ENCODE results near the gene DHRS4L2. TPM values are rescaled to one million over a fixed set of nuclear protein-coding genes. Genes with fewer than 3 reads are reported as not detected.
"Not testable (repeated sequence)": the region's sequence is repeated elsewhere in the genome, so short reads cannot be mapped to it uniquely, and the experiment has no call there.

Gene DHRS4L2
- polyA plus RNA-seq, 6 donors from 2014 or later: 8.6 to 18.3 (median 16.9) TPM

DNA sequence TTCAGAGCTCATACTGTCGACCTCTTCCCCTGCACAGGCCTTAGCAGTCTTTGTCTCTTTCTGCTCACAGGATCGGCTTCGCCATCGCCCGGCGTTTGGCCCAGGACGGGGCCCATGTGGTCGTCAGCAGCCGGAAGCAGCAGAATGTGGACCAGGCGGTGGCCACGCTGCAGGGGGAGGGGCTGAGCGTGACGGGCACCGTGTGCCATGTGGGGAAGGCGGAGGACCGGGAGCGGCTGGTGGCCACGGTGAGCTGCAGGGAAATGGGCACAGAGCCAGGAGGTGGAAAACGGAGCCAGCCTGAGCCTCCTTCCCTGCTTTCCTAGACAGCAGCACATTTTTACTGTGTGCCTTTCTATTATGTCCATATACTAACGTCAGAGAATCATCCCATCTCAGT, 33.8 kb upstream of the DHRS4L2 start:
- H3K27ac Mint-ChIP-seq; H3K36me3 Mint-ChIP-seq; H3K27me3 Mint-ChIP-seq; H3K9me3 Mint-ChIP-seq; DNase-seq; ATAC-seq (ENCODE audit: low read depth in 2 of 2): not testable (repeated sequence)
- Mint-ChIP-seq H3K4me1 (peaks cover 27 to 31% (median 29%) of the 10 kb centered on the region in 3 donors), H3K4me3 (peak overlapping the region in 2 of 8 donors; percentile 50 to 56)

DNA sequence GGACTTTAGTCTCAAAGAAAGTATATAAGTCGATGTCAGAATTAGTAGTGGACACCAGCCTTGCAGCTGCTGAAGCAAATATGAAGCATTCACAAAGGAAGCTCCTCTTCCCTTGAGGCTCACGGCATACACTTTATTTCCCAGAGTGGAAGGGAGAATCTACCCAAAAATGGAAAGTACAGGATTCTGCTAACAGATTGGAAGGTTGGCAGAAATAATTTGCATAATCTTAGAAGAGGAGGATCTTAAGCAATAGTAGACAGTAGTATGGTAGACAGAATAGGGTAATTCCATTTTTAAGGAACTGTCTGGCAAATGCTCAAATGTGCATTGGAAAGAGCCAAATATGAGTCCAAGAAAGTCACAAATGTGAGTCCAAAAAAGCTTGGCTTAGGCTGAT, 32.9 kb upstream of the DHRS4L2 start:
- H3K9me3 Mint-ChIP-seq; H3K27me3 Mint-ChIP-seq; ATAC-seq (ENCODE audit: low read depth in 2 of 2); DNase-seq; H3K36me3 Mint-ChIP-seq: not testable (repeated sequence)
- H3K4me3 Mint-ChIP-seq: peak overlapping the region in 1 of 8 donors; percentile 6
- H3K27ac Mint-ChIP-seq: peak overlapping the region in 1 of 6 donors; percentile 15
- peaks cover 27 to 31% (median 29%) of the 10 kb centered on the region in 3 donors for H3K4me1 Mint-ChIP-seq

DNA sequence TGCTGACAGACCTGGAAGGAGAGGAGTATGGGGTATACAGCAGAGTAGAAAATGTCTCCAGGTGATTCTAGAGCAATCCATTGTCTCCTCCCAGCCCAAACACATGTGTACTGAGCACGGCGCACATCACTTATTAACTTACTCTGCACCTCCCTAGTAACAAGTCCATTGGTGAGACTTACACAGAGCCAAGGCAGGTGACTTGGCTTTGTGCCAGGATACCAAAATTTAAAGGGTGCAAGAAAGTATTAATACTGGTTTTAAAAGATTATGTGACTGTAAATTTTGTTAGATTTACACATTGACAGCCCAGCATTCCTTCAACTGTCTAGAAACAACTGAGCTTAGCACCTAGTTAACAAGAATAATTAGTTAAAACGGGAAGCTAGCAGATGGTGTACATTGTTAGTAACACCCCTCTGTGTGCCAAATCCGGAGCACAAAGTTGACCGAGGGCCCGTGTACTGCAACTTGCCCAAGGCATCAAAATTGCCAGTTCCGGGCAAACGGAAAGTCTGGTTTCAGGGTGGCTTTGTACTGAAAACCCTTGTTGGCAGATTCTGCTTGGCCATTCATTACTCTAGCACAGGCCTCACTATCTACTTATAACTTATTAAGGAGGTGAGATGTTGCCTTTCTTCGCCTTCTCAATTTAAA, 30.7 kb upstream of the DHRS4L2 start:
- H3K36me3 Mint-ChIP-seq; DNase-seq; ATAC-seq (ENCODE audit: low read depth in 2 of 2); H3K4me3 Mint-ChIP-seq; H3K9me3 Mint-ChIP-seq; H3K27me3 Mint-ChIP-seq; H3K27ac Mint-ChIP-seq: not testable (repeated sequence)
- H3K4me1 Mint-ChIP-seq: peaks cover 12 to 15% (median 14%) of the 10 kb centered on the region in 3 donors

DNA sequence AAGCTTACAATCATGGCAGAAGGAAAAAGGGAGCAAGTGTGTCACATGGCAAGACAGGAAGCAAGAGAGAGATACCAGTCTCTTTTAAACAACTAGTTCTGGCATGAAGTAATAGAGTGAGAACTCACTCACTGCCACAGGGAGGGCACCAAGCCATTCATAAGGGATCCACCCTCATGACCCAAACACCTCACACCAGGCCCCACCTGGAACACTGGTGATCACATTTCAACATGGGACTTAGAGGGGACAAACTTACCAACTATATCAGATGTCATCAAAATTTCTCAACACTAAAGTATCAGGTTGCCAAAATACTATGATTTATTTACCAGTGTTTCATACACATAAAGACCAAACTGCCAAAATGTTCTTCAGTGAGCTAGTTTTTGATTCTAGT, 27.8 kb upstream of the DHRS4L2 start:
- H3K27me3 Mint-ChIP-seq; H3K27ac Mint-ChIP-seq; H3K4me1 Mint-ChIP-seq; ATAC-seq (ENCODE audit: low read depth in 2 of 2); H3K9me3 Mint-ChIP-seq; DNase-seq; H3K4me3 Mint-ChIP-seq; H3K36me3 Mint-ChIP-seq: not testable (repeated sequence)

DNA sequence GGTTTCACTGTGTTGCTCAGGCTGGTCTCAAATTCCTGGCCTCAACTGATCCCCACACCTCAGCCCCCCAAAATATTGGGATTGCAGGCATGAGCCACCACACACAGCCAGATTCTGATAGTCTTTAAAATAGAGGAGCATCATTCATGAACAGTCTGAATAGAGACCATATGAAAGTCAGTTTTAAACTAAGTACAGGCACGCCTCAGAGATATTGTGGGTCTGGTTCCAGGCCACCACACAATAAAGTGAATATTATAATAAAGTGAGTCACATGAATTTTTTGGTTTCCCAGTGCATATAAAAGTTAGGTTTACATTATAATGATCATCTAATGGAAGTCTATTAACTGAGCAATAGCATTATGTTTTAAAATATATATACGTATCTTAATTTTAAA, 27.0 kb upstream of the DHRS4L2 start:
- not testable (repeated sequence) for H3K27me3 Mint-ChIP-seq, H3K4me3 Mint-ChIP-seq

DNA sequence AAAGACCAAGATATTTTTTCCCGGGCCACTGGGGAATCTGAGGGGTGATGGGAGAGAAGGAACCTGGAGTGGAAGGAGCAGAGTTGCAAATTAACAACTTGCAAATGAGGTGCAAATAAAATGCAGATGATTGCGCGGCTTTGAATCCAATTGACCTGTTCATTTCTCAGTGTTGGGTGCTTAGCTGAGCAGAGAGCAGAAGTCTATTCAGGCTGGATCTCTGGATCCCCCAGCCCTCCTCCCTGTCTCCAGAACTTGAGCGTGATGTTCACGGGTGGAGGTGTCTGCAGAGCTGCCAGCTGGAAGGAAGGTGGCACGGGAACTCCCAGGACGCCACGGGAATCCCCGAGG, 19.6 kb upstream of the DHRS4L2 start:
- not testable (repeated sequence) for H3K27ac Mint-ChIP-seq; DNase-seq; ATAC-seq (ENCODE audit: low read depth in 2 of 2); H3K4me3 Mint-ChIP-seq; H3K9me3 Mint-ChIP-seq; H3K27me3 Mint-ChIP-seq; H3K36me3 Mint-ChIP-seq
- H3K4me1 Mint-ChIP-seq: peaks cover 9 to 15% (median 13%) of the 10 kb centered on the region in 3 donors

More for the DNA sequence above, 27.0 kb upstream of the DHRS4L2 start:
- H3K36me3 Mint-ChIP-seq; H3K9me3 Mint-ChIP-seq; DNase-seq; ATAC-seq (ENCODE audit: low read depth in 2 of 2); H3K27ac Mint-ChIP-seq; H3K4me1 Mint-ChIP-seq: not testable (repeated sequence)

DNA sequence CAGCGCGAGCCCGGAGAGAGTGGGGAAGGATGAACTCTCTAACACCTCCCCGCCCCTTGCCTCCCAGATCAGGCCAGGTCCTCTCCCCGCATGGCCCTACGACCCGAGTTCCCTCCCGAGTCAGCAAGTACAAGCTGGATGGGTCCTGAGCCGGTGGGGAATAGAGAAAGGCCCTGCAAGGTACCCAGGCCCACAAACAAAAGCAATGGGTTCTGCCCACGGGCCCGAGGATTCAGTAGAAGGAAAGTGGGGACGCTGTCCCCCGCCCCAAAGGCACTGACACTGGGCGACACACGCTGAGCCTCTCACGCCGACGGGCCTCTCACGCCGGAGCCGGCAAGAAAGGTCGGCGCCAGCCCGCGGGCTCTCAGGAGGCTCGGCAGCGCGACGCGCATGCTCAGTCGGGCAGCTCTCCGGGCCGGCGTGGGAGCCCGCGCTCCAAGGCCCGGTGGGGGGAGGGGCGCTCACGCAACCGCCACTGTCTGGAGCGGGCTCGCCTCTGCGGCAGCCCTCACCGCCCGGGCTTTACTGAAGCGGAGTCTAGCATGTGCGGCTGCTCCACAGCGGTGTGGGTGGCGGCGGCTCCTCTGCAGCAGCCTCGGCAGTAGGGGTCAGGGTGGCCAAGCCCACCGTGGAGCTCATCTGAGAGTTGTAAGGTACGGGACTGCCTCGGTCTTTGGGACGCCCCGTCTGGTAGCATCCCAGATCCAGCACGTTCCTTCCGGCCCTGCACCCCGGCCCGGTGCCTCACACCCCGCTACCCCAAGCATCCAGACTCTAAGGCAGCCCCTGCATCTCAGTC, 19.0 kb upstream of the DHRS4L2 start:
- H3K9me3 Mint-ChIP-seq, H3K27ac Mint-ChIP-seq, H3K36me3 Mint-ChIP-seq, H3K27me3 Mint-ChIP-seq: not testable (repeated sequence)
- ATAC-seq (ENCODE audit: low read depth in 2 of 2) (peak; percentile 73 to 77), DNase-seq (peak; percentile 23)
- H3K4me3 Mint-ChIP-seq: peak overlapping the region in 1 of 8 donors; percentile 26
- peaks cover 12 to 21% (median 16%) of the 10 kb centered on the region in 3 donors for H3K4me1 Mint-ChIP-seq

DNA sequence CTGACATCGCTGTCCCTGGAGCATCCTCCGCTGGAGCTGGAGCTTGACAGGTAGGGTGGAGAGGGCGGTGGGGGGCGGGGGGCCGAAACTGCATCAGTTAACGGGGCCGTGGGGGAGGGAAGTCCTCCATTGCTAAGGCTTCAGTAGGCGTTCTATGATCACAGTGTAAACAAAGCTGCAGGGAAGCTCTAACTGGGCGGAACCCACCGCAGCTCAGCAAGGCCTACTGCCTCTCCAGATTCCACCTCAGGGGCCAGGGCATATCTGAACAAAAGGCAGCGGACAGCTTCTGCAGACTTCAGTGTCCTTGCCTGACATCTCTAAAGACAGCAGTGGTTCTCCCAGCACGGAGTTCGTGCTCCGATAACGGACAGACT, 18.5 kb upstream of the DHRS4L2 start:
- DNase-seq; H3K27me3 Mint-ChIP-seq; H3K27ac Mint-ChIP-seq; H3K9me3 Mint-ChIP-seq; ATAC-seq (ENCODE audit: low read depth in 2 of 2); H3K36me3 Mint-ChIP-seq: not testable (repeated sequence)
- Mint-ChIP-seq H3K4me3 (peak overlapping the region in 5 of 8 donors; percentile 21 to 56 (median 32)), H3K4me1 (peaks cover 15 to 27% (median 22%) of the 10 kb centered on the region in 3 donors)

DNA sequence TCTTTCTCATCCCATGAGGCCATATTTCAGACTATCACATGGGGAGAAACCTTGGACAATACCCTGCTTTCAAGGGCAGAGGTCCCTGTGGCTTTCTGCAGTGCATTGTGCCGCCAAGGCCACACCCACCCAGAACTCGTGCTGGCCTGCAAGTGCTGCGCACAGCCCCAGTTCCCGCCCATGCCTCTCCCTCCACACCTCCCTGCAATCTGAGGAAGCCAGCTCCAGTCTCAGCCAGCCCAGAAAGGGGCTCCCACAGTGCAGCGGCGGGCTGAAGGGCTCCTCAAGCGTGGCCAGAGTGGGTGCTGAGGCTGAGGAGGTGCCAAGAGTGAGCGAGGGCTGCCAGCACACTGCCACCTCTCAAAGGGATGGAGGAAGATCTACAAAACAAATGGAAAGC, 15.6 kb upstream of the DHRS4L2 start:
- not testable (repeated sequence) for H3K27me3 Mint-ChIP-seq

DNA sequence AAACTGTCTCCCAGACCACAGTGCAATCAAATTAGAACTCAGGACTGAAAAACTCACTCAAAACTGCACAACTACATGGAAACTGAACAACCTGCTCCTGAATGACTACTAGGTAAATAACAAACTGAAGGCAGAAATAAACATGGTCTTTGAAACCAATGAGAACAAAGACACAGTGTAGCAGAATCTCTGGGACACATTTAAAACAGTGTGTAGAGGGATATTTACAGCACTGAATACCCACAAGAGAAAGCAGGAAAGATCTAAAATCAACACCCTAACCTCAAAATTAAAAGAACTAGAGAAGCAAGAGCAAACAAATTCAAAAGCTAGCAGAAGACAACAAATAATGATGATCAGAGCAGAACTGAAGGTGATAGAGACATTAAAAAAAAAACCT, 14.7 kb upstream of the DHRS4L2 start:
- H3K4me3 Mint-ChIP-seq; ATAC-seq (ENCODE audit: low read depth in 2 of 2): not testable (repeated sequence)

More for the DNA sequence above, 15.6 kb upstream of the DHRS4L2 start:
- not testable (repeated sequence) for H3K36me3 Mint-ChIP-seq; H3K4me3 Mint-ChIP-seq; ATAC-seq (ENCODE audit: low read depth in 2 of 2); DNase-seq; H3K9me3 Mint-ChIP-seq
- peaks cover 8 to 17% (median 11%) of the 10 kb centered on the region in 3 donors for H3K4me1 Mint-ChIP-seq
- peak overlapping the region in 3 of 6 donors; percentile 15 to 53 (median 35) for H3K27ac Mint-ChIP-seq

DNA sequence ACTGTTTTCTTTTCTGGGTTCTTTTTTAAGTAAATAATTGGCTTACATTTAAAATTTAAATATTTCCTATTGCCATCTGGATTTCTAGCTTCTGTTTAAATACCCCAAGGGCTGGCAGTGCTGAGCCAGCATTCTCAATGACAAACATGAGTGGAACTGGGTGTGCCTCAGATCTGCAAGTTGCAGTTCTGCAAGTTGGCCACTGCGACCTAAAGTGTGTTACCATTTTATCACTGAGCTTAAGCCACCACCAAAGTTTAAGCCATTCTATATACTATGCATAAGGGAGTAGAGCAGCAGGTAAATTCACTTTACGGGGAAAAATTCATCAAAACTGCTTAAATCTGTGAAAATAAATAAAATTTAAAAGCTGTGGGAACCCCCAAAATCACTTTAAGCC, 11.5 kb upstream of the DHRS4L2 start:
- not testable (repeated sequence) for H3K9me3 Mint-ChIP-seq, DNase-seq, H3K4me3 Mint-ChIP-seq, H3K27me3 Mint-ChIP-seq, H3K36me3 Mint-ChIP-seq, H3K27ac Mint-ChIP-seq
- H3K4me1 Mint-ChIP-seq: peaks cover 13 to 25% (median 18%) of the 10 kb centered on the region in 3 donors
- peak; percentile 78 to 93 for ATAC-seq (ENCODE audit: low read depth in 2 of 2)

More for the DNA sequence above, 14.7 kb upstream of the DHRS4L2 start:
- H3K36me3 Mint-ChIP-seq, H3K27me3 Mint-ChIP-seq, H3K9me3 Mint-ChIP-seq, DNase-seq: not testable (repeated sequence)
- Mint-ChIP-seq H3K4me1 (peaks cover 8 to 17% (median 11%) of the 10 kb centered on the region in 3 donors), H3K27ac (peak overlapping the region in 1 of 6 donors; percentile 52)

DNA sequence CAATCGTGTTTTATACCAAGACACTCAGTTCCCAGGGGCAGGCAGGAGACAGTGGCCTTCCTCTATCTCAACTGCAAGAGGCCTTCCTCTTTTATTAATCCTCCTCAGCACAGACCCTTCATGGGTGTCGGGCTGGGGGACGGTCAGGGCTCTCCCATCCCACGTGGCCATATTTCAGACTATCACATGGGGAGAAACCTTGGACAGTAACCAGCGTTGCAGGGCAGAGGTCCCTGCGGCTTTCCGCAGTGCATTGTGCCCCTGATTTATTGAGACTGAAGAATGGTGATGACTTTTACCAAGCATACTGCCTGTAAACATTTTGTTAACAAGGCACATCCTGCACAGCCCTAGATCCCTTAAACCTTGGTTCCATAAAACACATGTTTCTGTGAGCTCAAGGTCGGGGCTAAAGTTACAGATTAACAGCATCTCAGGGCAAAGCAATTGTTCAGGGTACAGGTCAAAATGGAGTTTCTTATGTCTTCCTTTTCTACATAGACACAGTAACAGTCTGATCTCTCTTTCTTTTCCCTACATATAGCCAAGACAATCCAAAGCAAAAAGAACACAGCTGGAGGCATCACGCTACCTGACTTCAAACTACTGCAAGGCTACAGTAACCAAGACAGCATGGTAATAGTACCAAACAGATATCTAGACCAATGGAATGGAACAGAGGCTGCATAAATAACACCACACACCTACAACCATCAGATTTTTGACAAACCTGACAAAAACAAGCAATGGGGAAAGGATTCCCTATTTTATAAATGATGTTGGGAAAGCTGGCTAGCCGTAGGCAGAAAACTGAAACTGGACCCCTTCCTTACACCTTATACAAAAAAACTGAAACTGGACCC, 6.5 kb upstream of the DHRS4L2 start:
- H3K27me3 Mint-ChIP-seq; H3K36me3 Mint-ChIP-seq; H3K4me3 Mint-ChIP-seq; ATAC-seq (ENCODE audit: low read depth in 2 of 2); H3K9me3 Mint-ChIP-seq; H3K4me1 Mint-ChIP-seq; DNase-seq: not testable (repeated sequence)
- peak overlapping the region in 2 of 6 donors; percentile 18 to 38 for H3K27ac Mint-ChIP-seq

DNA sequence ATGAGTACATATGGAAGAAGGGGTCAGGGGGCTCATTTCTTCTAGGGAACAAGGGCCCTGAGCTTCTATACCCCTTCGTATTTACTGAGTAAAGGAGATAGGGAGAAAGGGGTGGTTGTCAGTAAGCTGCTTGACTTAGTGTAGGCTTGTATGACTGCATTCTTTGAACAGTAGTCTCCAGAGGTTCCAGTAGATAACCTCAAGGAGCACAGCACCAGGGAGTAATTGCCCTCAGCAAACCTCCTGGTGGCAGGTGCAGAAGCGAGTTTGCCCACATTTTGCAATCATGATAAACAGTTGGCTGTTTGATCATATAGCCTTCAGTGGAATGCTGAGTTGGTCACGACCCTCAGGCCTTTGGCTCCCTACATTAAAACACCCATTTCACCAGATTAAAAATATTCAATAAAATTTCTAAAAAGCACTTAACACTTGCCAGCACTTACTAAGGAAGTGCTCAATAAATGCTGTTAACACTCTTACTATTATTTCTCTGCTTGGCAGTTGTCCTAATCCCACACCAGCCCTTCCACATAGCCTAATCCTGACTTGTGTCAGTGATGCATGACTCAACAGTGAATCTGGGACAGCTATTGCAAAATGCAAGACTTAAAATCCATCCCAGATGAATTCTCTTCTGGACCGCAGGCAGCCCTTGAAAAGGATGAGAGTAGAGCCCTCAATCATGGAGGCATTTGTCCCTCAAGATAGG, 3.7 kb upstream of the DHRS4L2 start:
- Mint-ChIP-seq H3K9me3 (no peaks in the 10 kb centered on the region), H3K27ac (peak overlapping the region in 1 of 6 donors; percentile 50), H3K27me3 (no peaks in the 10 kb centered on the region), H3K4me3 (no peak overlapping the region), H3K36me3 (no peaks in the 10 kb centered on the region), H3K4me1 (peaks cover 13 to 33% (median 25%) of the 10 kb centered on the region in 3 donors)
- ATAC-seq (ENCODE audit: low read depth in 2 of 2): no peak
- DNase-seq: no peak
